HCT116 (cell line): ENCODE measurements around the gene TTC17.

Experiments
- CTCF ChIP-seq, 3 experiments: fragments of 200-600 bp in 1 of 3; sonication (generic) in 1 of 3; IDR thresholded peaks in 2 of 3; conservative IDR thresholded peaks in 1 of 3; 2 replicates each; pipeline ENCODE4 v1.5.1; 2012 to 2017; ENCODE audit warnings: low read depth in 2 of 3, low read length in 2 of 3, antibody characterized with exemption in 1 of 3, borderline replicate concordance in 1 of 3, control low read depth in 1 of 3, mild to moderate bottlenecking in 1 of 3, mixed read lengths in 1 of 3, mixed run types in 1 of 3, moderate library complexity in 1 of 3; ENCODE audit not compliant: insufficient read depth in 1 of 3
- EGR1 ChIP-seq: IDR thresholded peaks from 2 replicates; pipeline ENCODE4 v1.6.1; 2012; ENCODE audit warnings: low read depth
- POLR2AphosphoS5 ChIP-seq: IDR thresholded peaks from 2 replicates; pipeline ENCODE4 v1.6.1; 2011; ENCODE audit warnings: mild to moderate bottlenecking, low read depth, low read length, moderate library complexity
- RAD21 ChIP-seq: IDR thresholded peaks from 2 replicates; pipeline ENCODE4 v1.6.1; 2012; ENCODE audit warnings: low read depth, mild to moderate bottlenecking
- TCF7L2 ChIP-seq: IDR thresholded peaks from 2 replicates; pipeline ENCODE4 v1.7.0; 2011; ENCODE audit warnings: borderline replicate concordance, inconsistent platforms; ENCODE audit not compliant: insufficient read depth, insufficient read length; ENCODE audit errors: extremely low read depth

DNA sequence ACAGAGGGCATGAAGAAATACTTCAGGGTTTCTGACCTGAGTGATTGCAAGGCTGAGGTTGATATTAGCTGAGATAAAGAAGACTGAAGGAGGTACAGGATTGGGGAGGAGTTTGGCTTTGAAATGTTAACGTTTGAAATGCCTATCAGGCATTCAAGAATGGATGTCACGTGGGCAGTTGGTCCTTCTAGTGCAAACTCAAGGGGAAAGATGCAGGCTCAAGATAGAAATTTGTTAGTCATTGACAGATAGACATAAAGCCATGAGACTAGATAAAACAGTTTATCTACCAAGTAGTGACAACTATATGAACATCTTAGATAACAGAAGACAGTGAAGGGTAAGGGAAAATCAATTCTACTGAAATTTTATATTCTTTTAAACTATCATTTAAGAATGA lies 23.1 kb downstream of the TTC17 start:
- TF ChIP-seq EGR1 (no peak), POLR2AphosphoS5 (no peak), TCF7L2 (no peak), CTCF (IDR thresholded peaks at IDR 0.05 in 2 of 3, conservative IDR thresholded peaks at IDR 0.05 in 1 of 3; ENCODE audit: borderline replicate concordance in 1 of 3, insufficient read depth in 1 of 3, low read depth in 2 of 3, low read length in 2 of 3) (no peak), RAD21 (no peak)
